OCI-LY3 (cell line): ENCODE measurements around the gene XXYLT1.

ENCODE experiments used
- EZH2phosphoT487 ChIP-seq: fragments of 200-600 bp; shearing (Covaris generic); IDR thresholded peaks from 2 replicates; pipeline ENCODE4 v1.6.1; 2018; ENCODE audit warnings: antibody characterized with exemption, mixed run types, low read depth
- TF ChIP-seq, protein P1 (sequence below): fragments of 200-600, 300-600 bp; sonication (generic); IDR thresholded peaks from 2 replicates; pipeline ENCODE4 v1.5.1; 2014; ENCODE audit warnings: antibody characterized with exemption, low read length, low read depth

DNA sequence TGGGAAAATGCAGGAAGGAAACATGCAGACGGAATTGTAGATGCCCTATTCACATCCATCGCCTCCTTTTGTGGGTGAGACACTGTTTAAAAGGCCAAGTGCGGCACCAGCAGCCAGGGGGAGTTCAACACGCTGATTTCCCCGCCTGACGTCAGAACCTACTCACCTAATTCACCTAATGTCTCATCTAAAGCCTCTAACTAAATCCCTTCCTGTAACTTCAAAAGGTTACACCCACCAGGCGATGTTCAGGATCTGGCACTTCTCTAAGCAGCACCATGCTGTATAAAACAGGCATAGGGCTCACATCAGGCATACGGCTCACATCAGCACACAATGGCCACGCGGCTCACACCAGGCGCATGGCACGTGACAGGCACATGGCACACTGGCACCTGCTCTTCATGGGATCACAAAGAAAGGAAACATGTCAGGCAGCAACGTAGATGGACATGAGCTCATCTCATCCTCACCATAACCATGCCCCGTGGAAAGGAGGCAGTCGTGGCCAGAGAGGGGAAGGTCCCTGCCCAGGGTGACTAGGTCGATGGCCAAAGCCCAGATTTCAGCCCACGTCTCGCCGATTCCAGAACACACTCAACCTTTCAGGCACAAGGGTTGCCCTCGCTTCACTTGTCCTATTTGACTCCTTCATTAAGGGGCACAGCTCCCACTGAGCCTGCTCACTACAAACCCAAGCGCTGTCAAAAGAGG is 21.7 kb downstream of the XXYLT1 start:
- TF ChIP-seq, protein P1, sequence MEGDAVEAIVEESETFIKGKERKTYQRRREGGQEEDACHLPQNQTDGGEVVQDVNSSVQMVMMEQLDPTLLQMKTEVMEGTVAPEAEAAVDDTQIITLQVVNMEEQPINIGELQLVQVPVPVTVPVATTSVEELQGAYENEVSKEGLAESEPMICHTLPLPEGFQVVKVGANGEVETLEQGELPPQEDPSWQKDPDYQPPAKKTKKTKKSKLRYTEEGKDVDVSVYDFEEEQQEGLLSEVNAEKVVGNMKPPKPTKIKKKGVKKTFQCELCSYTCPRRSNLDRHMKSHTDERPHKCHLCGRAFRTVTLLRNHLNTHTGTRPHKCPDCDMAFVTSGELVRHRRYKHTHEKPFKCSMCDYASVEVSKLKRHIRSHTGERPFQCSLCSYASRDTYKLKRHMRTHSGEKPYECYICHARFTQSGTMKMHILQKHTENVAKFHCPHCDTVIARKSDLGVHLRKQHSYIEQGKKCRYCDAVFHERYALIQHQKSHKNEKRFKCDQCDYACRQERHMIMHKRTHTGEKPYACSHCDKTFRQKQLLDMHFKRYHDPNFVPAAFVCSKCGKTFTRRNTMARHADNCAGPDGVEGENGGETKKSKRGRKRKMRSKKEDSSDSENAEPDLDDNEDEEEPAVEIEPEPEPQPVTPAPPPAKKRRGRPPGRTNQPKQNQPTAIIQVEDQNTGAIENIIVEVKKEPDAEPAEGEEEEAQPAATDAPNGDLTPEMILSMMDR = no peak
- no peak for TF ChIP-seq EZH2phosphoT487
